Stimulated activated CD8-positive, alpha-beta memory T cell treated with anti-CD3 and anti-CD28 coated beads, Interleukin-7, amount 100 ng/mL, for 48 hours (primary cell): Measurements from ENCODE around the gene OR2F2.

Experiments
- DNase-seq, 2 donors: peaks; one replicate each; pipeline ENCODE4 v3.0.0-alpha.2; 2020; ENCODE audit warnings: low read depth in 1 of 2; ENCODE audit errors: extremely low read depth in 1 of 2

Gene OR2F2

GRCh38 chr7:143934526-143935325 lies at the start of gene OR2F2:
Gene OR2F2, plus strand, starts transcription at chr7:143935233. Its CDS starts 0 bp downstream, at chr7:143935233.
- DNase-seq: no peak

GRCh38 chr7:143885951-143886350 lies 49.1 kb upstream of the OR2F2 start:
- no peak for DNase-seq

- no peak for DNase-seq
Observed at GRCh38 chr7:143886826-143887477, 48.1 kb upstream of the OR2F2 start.

GRCh38 chr7:143889068-143889467 lies 46.0 kb upstream of the OR2F2 start:
- no peak for DNase-seq

- DNase-seq: no peak
Observed at GRCh38 chr7:143890558-143890957, 44.5 kb upstream of the OR2F2 start.

- DNase-seq: no peak
Observed at GRCh38 chr7:143891457-143891856, 43.6 kb upstream of the OR2F2 start.

- DNase-seq: no peak
Observed at GRCh38 chr7:143892527-143893300, 42.3 kb upstream of the OR2F2 start.

- no peak for DNase-seq
Observed at GRCh38 chr7:143896667-143897066, 38.4 kb upstream of the OR2F2 start.

- DNase-seq: no peak
Observed at GRCh38 chr7:143898810-143899209, 36.2 kb upstream of the OR2F2 start.

GRCh38 chr7:143900230-143900766 lies 34.7 kb upstream of the OR2F2 start:
- no peak for DNase-seq

- no peak for DNase-seq
Observed at GRCh38 chr7:143901332-143901667, 33.7 kb upstream of the OR2F2 start.

- peak; percentile 78 to 86 for DNase-seq
Observed at GRCh38 chr7:143901668-143902331, 33.2 kb upstream of the OR2F2 start, which contains the start of gene TCAF1. Gene TCAF1, minus strand, starts transcription at chr7:143902176. Its CDS starts 25,568 bp downstream, at chr7:143876608.

- no peak for DNase-seq
Observed at GRCh38 chr7:143902332-143902899, 32.6 kb upstream of the OR2F2 start.

- DNase-seq: no peak
Observed at GRCh38 chr7:143905509-143905908, 29.5 kb upstream of the OR2F2 start.

GRCh38 chr7:143906151-143906550 lies 28.9 kb upstream of the OR2F2 start:
- DNase-seq: no peak

GRCh38 chr7:143906895-143907294 lies 28.1 kb upstream of the OR2F2 start:
- DNase-seq: no peak

GRCh38 chr7:143908120-143908519 lies 26.9 kb upstream of the OR2F2 start:
- no peak for DNase-seq

GRCh38 chr7:143909863-143910262 lies 25.2 kb upstream of the OR2F2 start:
- no peak for DNase-seq

GRCh38 chr7:143910473-143911248 lies 24.4 kb upstream of the OR2F2 start:
- DNase-seq: no peak
